Loucy (cell line): ENCODE measurements around the gene HBQ1.

ENCODE experiments used
- EZH2phosphoT487 ChIP-seq: fragments of 200-600 bp; IDR thresholded peaks from 2 replicates; pipeline ENCODE4 v1.6.1; 2018; ENCODE audit warnings: antibody characterized with exemption, mild to moderate bottlenecking, moderate library complexity, borderline replicate concordance
- TF ChIP-seq, protein P1 (sequence below): fragments of 200-600 bp; sonication (generic); conservative IDR thresholded peaks from 2 replicates; pipeline ENCODE4 v1.5.1; 2014; ENCODE audit warnings: mild to moderate bottlenecking, antibody characterized with exemption, low read length

DNA sequence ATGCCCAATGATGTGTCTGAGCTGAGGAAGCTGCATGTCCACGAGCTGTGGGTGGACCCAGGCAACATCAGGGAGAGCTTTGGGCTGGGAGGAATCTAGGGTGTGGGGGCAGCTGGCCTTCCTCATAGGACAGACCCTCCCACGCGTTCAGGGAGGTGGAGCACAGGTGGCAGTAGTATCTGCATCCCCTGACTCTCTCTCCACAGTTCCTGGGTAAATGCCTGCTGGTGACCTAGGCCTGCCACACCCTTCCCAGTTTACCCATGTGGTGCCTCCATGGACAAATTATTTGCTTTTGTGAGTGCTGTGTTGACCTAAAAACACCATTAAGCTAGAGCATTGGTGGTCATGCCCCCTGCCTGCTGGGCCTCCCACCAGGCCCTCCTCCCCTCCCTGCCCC lies 11.2 kb upstream of the HBQ1 start:
- TF ChIP-seq, protein P1, sequence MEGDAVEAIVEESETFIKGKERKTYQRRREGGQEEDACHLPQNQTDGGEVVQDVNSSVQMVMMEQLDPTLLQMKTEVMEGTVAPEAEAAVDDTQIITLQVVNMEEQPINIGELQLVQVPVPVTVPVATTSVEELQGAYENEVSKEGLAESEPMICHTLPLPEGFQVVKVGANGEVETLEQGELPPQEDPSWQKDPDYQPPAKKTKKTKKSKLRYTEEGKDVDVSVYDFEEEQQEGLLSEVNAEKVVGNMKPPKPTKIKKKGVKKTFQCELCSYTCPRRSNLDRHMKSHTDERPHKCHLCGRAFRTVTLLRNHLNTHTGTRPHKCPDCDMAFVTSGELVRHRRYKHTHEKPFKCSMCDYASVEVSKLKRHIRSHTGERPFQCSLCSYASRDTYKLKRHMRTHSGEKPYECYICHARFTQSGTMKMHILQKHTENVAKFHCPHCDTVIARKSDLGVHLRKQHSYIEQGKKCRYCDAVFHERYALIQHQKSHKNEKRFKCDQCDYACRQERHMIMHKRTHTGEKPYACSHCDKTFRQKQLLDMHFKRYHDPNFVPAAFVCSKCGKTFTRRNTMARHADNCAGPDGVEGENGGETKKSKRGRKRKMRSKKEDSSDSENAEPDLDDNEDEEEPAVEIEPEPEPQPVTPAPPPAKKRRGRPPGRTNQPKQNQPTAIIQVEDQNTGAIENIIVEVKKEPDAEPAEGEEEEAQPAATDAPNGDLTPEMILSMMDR: no peak
- TF ChIP-seq EZH2phosphoT487: no peak
